ENCODE measurements around the gene C4A.

DNA sequence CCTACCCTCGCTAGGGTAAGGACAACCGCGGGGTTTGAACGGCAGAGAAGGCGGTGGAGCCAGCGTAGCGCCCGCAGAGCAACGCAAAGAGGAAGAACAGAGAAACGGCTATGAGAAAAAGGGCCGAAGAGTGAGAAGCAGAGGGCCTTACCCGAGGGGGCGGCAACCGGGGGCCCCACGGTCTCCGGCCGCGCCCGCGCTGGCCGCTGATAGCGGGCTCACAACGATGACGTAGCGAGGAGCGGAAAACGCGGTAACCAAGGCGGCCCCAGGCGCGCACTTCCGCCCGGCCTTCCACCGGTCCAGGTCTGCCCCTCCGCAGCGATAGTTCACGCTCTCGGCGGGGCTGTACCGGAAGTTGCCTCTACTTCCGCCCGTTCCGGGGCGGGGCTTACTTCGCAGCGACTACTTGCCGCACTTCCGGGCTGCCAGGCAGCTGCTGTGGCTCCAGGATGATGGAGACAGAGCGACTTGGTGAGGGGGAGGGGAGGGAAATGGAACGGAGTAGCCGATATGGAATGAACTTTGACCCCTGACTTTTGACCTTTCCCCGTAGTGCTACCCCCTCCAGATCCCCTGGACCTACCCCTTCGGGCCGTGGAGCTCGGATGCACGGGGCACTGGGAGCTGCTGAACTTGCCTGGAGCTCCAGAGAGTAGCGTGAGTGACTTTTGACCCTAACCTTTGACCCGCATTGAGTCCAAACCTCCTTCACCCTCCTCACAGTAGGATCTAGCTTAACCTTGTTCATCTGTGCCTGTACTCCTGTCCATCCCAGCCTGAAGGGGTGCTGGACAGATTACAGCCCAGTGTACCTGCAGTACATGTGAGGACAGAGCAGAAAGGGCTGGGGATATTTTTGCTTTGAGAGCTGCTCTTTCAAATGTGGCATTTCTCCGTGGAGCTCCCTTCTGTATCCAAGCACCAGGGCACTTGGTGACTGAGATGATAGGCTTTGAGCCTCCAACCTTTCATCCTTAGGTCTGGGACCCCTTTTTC is 22.8 kb upstream of the C4A start, which contains the start of the genes NELFE and SKIC2:
- TF ChIP-seq, protein P1, sequence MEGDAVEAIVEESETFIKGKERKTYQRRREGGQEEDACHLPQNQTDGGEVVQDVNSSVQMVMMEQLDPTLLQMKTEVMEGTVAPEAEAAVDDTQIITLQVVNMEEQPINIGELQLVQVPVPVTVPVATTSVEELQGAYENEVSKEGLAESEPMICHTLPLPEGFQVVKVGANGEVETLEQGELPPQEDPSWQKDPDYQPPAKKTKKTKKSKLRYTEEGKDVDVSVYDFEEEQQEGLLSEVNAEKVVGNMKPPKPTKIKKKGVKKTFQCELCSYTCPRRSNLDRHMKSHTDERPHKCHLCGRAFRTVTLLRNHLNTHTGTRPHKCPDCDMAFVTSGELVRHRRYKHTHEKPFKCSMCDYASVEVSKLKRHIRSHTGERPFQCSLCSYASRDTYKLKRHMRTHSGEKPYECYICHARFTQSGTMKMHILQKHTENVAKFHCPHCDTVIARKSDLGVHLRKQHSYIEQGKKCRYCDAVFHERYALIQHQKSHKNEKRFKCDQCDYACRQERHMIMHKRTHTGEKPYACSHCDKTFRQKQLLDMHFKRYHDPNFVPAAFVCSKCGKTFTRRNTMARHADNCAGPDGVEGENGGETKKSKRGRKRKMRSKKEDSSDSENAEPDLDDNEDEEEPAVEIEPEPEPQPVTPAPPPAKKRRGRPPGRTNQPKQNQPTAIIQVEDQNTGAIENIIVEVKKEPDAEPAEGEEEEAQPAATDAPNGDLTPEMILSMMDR (IDR thresholded peaks at IDR 0.05) = no peak
- TF ChIP-seq POLR2A (IDR thresholded peaks at IDR 0.05) = peak in 1 of 2 donors; percentile 57

Measured in suprapubic skin (tissue), 3 donors.